Panc1 (cell line): ENCODE data around the gene GCH1.

Source experiments
- CTCF ChIP-seq: fragments of 450-650 bp; IDR thresholded peaks from 2 replicates; pipeline ENCODE4 v1.5.1; 2017; ENCODE audit warnings: mild to moderate bottlenecking
- REST ChIP-seq, 2 experiments: IDR thresholded peaks; 2 replicates each; pipeline ENCODE4 v1.6.1; 2011 to 2012; ENCODE audit warnings: low read depth in 2 of 2, control low read depth in 1 of 2, low read length in 1 of 2, mild to moderate bottlenecking in 1 of 2, moderate library complexity in 1 of 2; ENCODE audit not compliant: insufficient read depth in 1 of 2

- no peak for TF ChIP-seq REST (IDR thresholded peaks at IDR 0.05; ENCODE audit: insufficient read depth in 1 of 2, low read depth in 2 of 2, low read length in 1 of 2)
- TF ChIP-seq CTCF: no peak
These were observed 494 bp downstream of the GCH1 start for GRCh38 chr14:54902143-54902520.
